Heart left ventricle (tissue), 16 donors: ENCODE data around the gene RPP38. TPM values are rescaled to one million over a fixed set of nuclear protein-coding genes. Genes with fewer than 3 reads are reported as not detected.
A peak's percentile ranks its signal among the peaks of the same experiment; 100 is the strongest.

Source experiments
- ATAC-seq, 4 donors: fragments of 200-7000 bp; cut with Tn5 transposase; one replicate each; pipeline ENCODE4 v1.9.1; 2020 to 2022; ENCODE audit warnings: moderate library complexity in 4 of 4, mild to moderate bottlenecking in 3 of 4, moderate number of reproducible peaks in 1 of 4
- DNase-seq, 5 donors: peaks; one replicate each; pipeline ENCODE4 v3.0.0-alpha.2; 2020
- H3K27ac ChIP-seq, 12 donors: fragments of 200-600 bp; sonication (generic) in 4 of 12; one replicate each; pipeline versions ENCODE4 v1.5.0 to v1.8.0; 2016 to 2022; ENCODE audit warnings: mild to moderate bottlenecking in 2 of 12
- H3K27me3 ChIP-seq, 9 donors: fragments of 200-600 bp; sonication (generic) in 2 of 9; one replicate each; pipeline versions ENCODE4 v1.5.1 to v1.8.0; 2016 to 2022; ENCODE audit warnings: mild to moderate bottlenecking in 3 of 9
- H3K36me3 ChIP-seq, 9 donors: fragments of 200-600 bp; sonication (generic) in 2 of 9; one replicate each; pipeline versions ENCODE4 v1.5.0 to v1.8.0; 2018 to 2022; ENCODE audit warnings: mild to moderate bottlenecking in 2 of 9
- H3K4me1 ChIP-seq, 12 donors: fragments of 200-600 bp; sonication (generic) in 4 of 12; one replicate each; pipeline versions ENCODE4 v1.5.0 to v1.8.0; 2016 to 2022; ENCODE audit warnings: mild to moderate bottlenecking in 3 of 12
- H3K4me3 ChIP-seq, 12 donors: fragments of 200-600 bp; sonication (generic) in 4 of 12; one replicate each; pipeline versions ENCODE4 v1.5.0 to v1.8.0; 2017 to 2022; ENCODE audit warnings: mild to moderate bottlenecking in 9 of 12, moderate library complexity in 4 of 12
- H3K9me3 ChIP-seq, 12 donors: fragments of 200-600 bp; sonication (generic) in 4 of 12; one replicate each; pipeline versions ENCODE4 v1.5.0 to v1.8.0; 2016 to 2022; ENCODE audit warnings: mild to moderate bottlenecking in 1 of 12
- POLR2A ChIP-seq, 2 donors: fragments of 450-650 bp; IDR thresholded peaks; one replicate each; pipeline ENCODE4 v1.6.1; 2017; ENCODE audit warnings: antibody characterized with exemption in 2 of 2, mild to moderate bottlenecking in 2 of 2, moderate library complexity in 2 of 2
- WGBS, 4 donors: extraction: QIAGEN DNeasy Blood & Tissue Kit in 2 of 4; methylation state at CpG; one replicate each; pipeline versions ENCODE4 v1.1.5 to v1.1.7; 2013 to 2018; 5-methylcytosine and 5-hydroxymethylcytosine counted together
- intact Hi-C, 10 donors: fragments of 100-400 bp; cut with DNase I; formaldehyde crosslinking; loops; one replicate each; pipeline versions ENCODE4 v1.11.1 to v1.14.2; 2022
- polyA plus RNA-seq, 2 donors: library from polyadenylated mRNA; stranded (reverse); fragments of 200-250 nt; gene quantifications; one replicate each; pipeline ENCODE4 v1.2.3, GENCODE V29; 2013
- total RNA-seq, 9 donors: library from RNA; depleted of rRNA in 2 of 9; stranded (reverse); fragments of >200 nt in 2 of 9; fragmentation: NEBNext Ultra II Directional in 3 of 9; extraction: Animal tissue kit (Norgen Biotek cat#: 25700) in 3 of 9; gene quantifications; one replicate each; pipeline versions ENCODE4 v1.1.0 to v1.2.4, GENCODE V29; 2016 to 2023
- TF ChIP-seq, protein P1 (sequence below), 12 donors: fragments of 200-600 bp; sonication (generic) in 4 of 12; IDR thresholded peaks; one replicate each; pipeline versions ENCODE4 v1.5.0 to v1.8.0; 2018 to 2022; ENCODE audit warnings: antibody characterized with exemption in 12 of 12, mild to moderate bottlenecking in 5 of 12
- donor health status: ischemic (EF 13 %, LVEDD 7.1; RV severe dilation, severe dysfunction).
- donor health status: healthy with polysubstance abuse.
- donor health status: DM: no; HTN: yes; CAD: no.
- donor health status: DM: no; HTN: no; CAD: no.
- donor health status: ischemic (EF 25% LVEDD 6.9; RV normal size, moderate dysfunction).
- donor health status: ischemic (EF 25% LVEDD 5.7; RV mildly dilated, moderate dysfunction).
- donor health status: healthy.
- donor health status: DM: yes; HTN: yes; CAD: no.
- donor health status: ischemic (EF 35%, LVEDD 5.7; RV mildly dilated, moderate dysfunction).
- donor health status: nonischemic (EF 11% LVEDD 7.7; RV severe dilation, severe dysfunction).
- donor health status: DM: yes; HTN: yes; CAD: no.
- donor health status: PGD.
- donor health status: ischemic (EF 29% LVEDD 5.4; RV normal size, mild dysfunction).
- donor health status: nonischemic (EF 23%, LVEDD 6.1; RV moderate dilation, normal function).

RPP38 gene
- total and polyA plus RNA-seq, 11 donors, result 7.2 to 15.5 (median 9.5) TPM

DNA sequence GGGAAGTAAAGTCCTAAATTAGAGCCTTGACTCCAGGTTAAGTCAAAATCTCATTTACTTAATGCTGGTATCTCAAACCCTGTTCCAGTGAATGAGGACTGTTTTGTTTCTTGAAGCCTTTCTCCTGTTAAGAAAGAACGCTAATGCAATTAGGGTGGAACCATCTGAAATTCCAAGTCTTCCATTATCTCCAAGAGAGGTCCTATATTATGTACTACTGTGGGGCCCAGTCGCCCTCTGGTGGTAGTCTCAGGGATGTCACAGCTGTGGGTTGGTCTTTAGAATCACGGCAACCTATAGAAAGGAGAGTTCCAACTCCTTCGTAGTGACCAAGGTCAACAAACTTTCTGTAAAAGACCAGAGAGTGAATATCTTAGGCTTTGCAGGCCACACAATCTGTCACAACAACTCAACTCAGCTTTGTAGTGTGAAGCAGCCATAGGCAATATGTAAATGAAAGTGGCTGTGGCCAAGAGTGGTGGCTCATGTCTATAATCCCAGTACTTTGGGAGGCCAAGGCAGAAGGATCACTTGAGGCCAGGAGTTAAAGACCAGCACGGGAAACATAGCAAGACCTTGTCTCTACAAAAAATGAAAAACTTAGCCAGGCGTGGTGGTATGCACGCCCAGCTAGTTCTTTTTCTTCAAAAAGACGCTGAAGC is 9.3 kb downstream of the RPP38 start:
- peak; percentile 48 to 74 (median 54) for DNase-seq
- peaks cover 0 to 97% (median 81%) of the 10 kb centered on the region in 9 donors for H3K36me3 ChIP-seq

DNA sequence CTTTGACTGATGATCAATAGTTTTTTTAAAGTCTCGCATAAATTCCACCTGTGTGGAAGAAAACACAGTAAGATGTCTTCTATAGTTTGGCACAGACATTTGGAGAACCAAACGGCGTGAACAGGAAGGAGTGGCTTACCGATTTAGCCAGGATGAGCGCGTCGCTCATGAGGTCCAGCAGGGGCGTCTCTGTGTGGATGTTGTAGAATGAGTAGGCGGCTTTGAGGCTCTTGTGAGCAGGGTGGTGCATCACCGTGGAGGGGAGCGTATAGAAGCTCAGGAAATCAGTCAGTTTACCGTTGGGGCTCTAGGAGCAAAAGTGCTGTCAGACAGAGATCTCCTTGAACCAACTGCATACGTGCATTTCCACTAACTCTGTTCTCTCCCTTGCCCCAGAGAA is 15.5 kb downstream of the RPP38 start:
- H3K27ac ChIP-seq, result no peak overlapping the region
- H3K4me1 ChIP-seq, result no peaks in the 10 kb centered on the region
- 92 to 95% (median 94%) methylated on average over 13 of the region's 13 CpGs for WGBS, 4 donors
- no peaks in the 10 kb centered on the region for H3K27me3 ChIP-seq
- TF ChIP-seq, protein P1, sequence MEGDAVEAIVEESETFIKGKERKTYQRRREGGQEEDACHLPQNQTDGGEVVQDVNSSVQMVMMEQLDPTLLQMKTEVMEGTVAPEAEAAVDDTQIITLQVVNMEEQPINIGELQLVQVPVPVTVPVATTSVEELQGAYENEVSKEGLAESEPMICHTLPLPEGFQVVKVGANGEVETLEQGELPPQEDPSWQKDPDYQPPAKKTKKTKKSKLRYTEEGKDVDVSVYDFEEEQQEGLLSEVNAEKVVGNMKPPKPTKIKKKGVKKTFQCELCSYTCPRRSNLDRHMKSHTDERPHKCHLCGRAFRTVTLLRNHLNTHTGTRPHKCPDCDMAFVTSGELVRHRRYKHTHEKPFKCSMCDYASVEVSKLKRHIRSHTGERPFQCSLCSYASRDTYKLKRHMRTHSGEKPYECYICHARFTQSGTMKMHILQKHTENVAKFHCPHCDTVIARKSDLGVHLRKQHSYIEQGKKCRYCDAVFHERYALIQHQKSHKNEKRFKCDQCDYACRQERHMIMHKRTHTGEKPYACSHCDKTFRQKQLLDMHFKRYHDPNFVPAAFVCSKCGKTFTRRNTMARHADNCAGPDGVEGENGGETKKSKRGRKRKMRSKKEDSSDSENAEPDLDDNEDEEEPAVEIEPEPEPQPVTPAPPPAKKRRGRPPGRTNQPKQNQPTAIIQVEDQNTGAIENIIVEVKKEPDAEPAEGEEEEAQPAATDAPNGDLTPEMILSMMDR (IDR thresholded peaks at IDR 0.05), result no peak
- no peak for DNase-seq
- H3K36me3 ChIP-seq, result peaks cover 0 to 94% (median 67%) of the 10 kb centered on the region in 9 donors
- no peak for ATAC-seq
- H3K4me3 ChIP-seq, result no peak overlapping the region
- intact Hi-C loops, result no loop called here
- peaks cover 0 to 12% (median 0%) of the 10 kb centered on the region in 12 donors for H3K9me3 ChIP-seq

More for the DNA sequence above, 9.3 kb downstream of the RPP38 start:
- no peak for TF ChIP-seq POLR2A (IDR thresholded peaks at IDR 0.05)
- TF ChIP-seq, protein P1 (IDR thresholded peaks at IDR 0.05), result peak; percentile 72 to 93 (median 84)
- H3K9me3 ChIP-seq, result no peaks in the 10 kb centered on the region
- intact Hi-C loops, result loop anchor here in 7 of 10 donors (2.0 to 10.0 kb wide), 8 partner anchors 154 to 609 kb away; partner anchors contain the start of genes DCLRE1C (in 1 of the 7) and FAM171A1 (in 1 of the 7)
- H3K27me3 ChIP-seq, result no peaks in the 10 kb centered on the region
- H3K4me1 ChIP-seq, result peaks cover 0 to 6% (median 0%) of the 10 kb centered on the region in 12 donors
- no peak overlapping the region for H3K27ac ChIP-seq
- WGBS, 4 donors, result 50 to 56% (median 55%) methylated on average over 8 of the region's 8 CpGs
- ATAC-seq, result peak; percentile 52 to 89 (median 86)
- H3K4me3 ChIP-seq, result no peak overlapping the region

DNA sequence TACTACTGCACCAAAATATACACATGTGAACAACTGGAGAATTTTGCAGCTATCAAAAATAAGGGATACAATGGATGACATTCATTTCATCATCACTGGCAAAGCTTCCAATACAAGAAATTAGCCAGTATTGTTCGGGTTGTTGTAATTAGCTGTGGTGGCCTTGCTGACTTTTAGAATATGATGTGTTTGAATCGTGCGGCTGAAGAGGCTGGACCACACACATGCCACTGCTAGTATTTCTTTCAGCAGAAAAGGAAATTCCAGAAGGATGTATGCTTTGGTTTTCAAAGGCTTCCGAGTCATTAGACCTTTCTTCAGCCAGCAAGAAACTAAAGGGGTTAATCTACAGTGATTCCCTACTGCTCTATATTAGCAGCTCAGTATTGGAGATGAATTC is 16.6 kb downstream of the RPP38 start:
- peaks cover 0 to 12% (median 0%) of the 10 kb centered on the region in 12 donors for H3K9me3 ChIP-seq
- intact Hi-C loops, result no loop called here
- 91 to 98% (median 95%) methylated on average over 4 of the region's 4 CpGs for WGBS, 4 donors
- TF ChIP-seq POLR2A (IDR thresholded peaks at IDR 0.05), result no peak
- TF ChIP-seq, protein P1 (IDR thresholded peaks at IDR 0.05), result no peak
- H3K4me1 ChIP-seq, result no peaks in the 10 kb centered on the region
- no peak overlapping the region for H3K27ac ChIP-seq
- ATAC-seq, result no peak
- H3K27me3 ChIP-seq, result no peaks in the 10 kb centered on the region
- no peak overlapping the region for H3K4me3 ChIP-seq
- DNase-seq, result no peak
- peaks cover 0 to 94% (median 65%) of the 10 kb centered on the region in 9 donors for H3K36me3 ChIP-seq

DNA sequence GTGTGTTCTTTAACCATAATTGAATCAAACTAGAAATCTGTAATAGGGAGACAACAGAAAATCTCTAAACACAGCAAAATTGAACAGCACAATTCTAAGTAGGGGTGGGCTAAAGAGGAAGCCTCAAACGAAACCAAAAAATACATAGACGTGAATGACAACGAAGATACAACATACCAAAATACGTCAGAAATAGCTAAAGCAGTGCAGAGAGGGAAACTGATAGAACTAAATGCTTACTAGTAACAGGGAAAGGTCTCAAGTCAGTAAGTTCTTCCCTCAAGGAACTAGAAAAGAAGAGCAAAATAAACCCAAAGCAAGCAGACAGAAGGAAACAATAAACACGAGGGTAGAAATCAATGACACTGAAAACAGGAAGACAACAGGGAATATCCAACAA is 19.1 kb downstream of the RPP38 start:
- H3K4me1 ChIP-seq, result no peaks in the 10 kb centered on the region
- H3K27me3 ChIP-seq, result no peaks in the 10 kb centered on the region
- no peak overlapping the region for H3K27ac ChIP-seq
- no peak overlapping the region for H3K4me3 ChIP-seq
- TF ChIP-seq POLR2A (IDR thresholded peaks at IDR 0.05), result no peak
- TF ChIP-seq, protein P1 (IDR thresholded peaks at IDR 0.05), result no peak
- 85 to 94% (median 92%) methylated on average over 5 of the region's 5 CpGs for WGBS, 4 donors
- peaks cover 0 to 12% (median 0%) of the 10 kb centered on the region in 12 donors for H3K9me3 ChIP-seq
- peaks cover 0 to 94% (median 67%) of the 10 kb centered on the region in 9 donors for H3K36me3 ChIP-seq
- no peak for ATAC-seq
- intact Hi-C loops, result no loop called here
- no peak for DNase-seq
